ENCODE data around the gene RGS6.

DNA sequence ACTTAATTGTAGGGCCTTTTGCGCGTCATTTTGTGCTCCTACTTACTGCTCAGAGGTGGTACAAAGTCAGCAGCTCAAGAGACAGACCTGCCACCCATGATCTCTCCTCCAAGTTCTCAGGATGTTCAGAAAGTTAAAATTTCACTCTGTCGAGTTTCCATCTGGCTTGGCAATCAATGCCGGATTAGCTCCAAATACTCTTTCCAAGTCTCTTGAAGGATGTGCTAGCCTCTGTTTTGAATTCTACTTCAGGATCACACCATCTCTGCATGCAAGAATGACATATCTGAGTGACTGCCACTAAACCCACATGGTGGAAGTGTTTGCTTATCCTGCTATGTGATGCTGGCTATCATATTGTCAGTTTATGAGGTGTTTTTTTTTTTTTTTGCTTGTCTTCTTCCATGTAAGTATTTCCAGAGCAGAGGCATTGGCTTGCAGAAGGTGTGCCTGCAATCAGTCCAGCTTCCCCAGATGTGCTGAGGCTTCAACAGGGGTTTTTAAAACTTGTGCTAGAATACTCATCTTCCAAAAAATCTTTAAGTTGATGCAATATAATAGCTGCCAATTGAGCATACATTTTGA lies 125.6 kb downstream of the RGS6 start:
- no peak for TF ChIP-seq POLR2AphosphoS5 (IDR thresholded peaks at IDR 0.05)
- TF ChIP-seq, protein P1, sequence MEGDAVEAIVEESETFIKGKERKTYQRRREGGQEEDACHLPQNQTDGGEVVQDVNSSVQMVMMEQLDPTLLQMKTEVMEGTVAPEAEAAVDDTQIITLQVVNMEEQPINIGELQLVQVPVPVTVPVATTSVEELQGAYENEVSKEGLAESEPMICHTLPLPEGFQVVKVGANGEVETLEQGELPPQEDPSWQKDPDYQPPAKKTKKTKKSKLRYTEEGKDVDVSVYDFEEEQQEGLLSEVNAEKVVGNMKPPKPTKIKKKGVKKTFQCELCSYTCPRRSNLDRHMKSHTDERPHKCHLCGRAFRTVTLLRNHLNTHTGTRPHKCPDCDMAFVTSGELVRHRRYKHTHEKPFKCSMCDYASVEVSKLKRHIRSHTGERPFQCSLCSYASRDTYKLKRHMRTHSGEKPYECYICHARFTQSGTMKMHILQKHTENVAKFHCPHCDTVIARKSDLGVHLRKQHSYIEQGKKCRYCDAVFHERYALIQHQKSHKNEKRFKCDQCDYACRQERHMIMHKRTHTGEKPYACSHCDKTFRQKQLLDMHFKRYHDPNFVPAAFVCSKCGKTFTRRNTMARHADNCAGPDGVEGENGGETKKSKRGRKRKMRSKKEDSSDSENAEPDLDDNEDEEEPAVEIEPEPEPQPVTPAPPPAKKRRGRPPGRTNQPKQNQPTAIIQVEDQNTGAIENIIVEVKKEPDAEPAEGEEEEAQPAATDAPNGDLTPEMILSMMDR (IDR thresholded peaks at IDR 0.05) = no peak
- TF ChIP-seq EP300 (IDR thresholded peaks at IDR 0.05) = no peak
- TF ChIP-seq POLR2A (IDR thresholded peaks at IDR 0.05) = no peak
